ENCODE measurements around the gene MME. TPM values are rescaled to one million over a fixed set of nuclear protein-coding genes. Genes with fewer than 3 reads are reported as not detected.

Gene MME
- total RNA-seq, 1 experiment from 2014 or later: 23.9 TPM

GRCh38 chr3:155083313-155083905 is 3.3 kb downstream of the MME start:
- H3K36me3 Mint-ChIP-seq: 0 out of 2 replicates have a peak, but pooled peaks cover 6% of the 10 kb centered on the region
- no peak for TF ChIP-seq ATF1 (CRISPR knock-in tag; IDR thresholded peaks at IDR 0.05)
- no peak for ATAC-seq
- peaks cover 15% of the 10 kb centered on the region for H3K27me3 Mint-ChIP-seq (ENCODE audit: low read depth)
- H3K4me1 Mint-ChIP-seq: peaks cover 27% of the 10 kb centered on the region
- no peaks in the 10 kb centered on the region for H3K9me3 Mint-ChIP-seq
- no peak for DNase-seq (ENCODE audit: low spot score)
- H3K27ac Mint-ChIP-seq: no peak overlapping the region
- ChIA-PET CTCF (no interaction called here), POLR2A (no interaction called here)
- no peak overlapping the region for H3K4me3 Mint-ChIP-seq

GRCh38 chr3:155084567-155084966 is 4.4 kb downstream of the MME start:
- Mint-ChIP-seq H3K9me3 (no peaks in the 10 kb centered on the region), H3K27ac (no peak overlapping the region), H3K27me3 (ENCODE audit: low read depth) (0 out of 2 replicates have a peak, but pooled peaks cover 7% of the 10 kb centered on the region), H3K4me1 (peaks cover 20% of the 10 kb centered on the region), H3K36me3 (0 out of 2 replicates have a peak, but pooled peaks cover 6% of the 10 kb centered on the region), H3K4me3 (no peak overlapping the region)
- TF ChIP-seq MAX (CRISPR knock-in tag; IDR thresholded peaks at IDR 0.05): no peak
- ChIA-PET POLR2A (no interaction called here), CTCF (no interaction called here)
- ATAC-seq: no peak
- DNase-seq (ENCODE audit: low spot score): no peak

- 0 out of 2 replicates have a peak, but pooled peaks cover 4% of the 10 kb centered on the region for H3K27me3 Mint-ChIP-seq (ENCODE audit: low read depth)
These were observed 5.9 kb downstream of the MME start for GRCh38 chr3:155086051-155086450.

GRCh38 chr3:155088706-155089345 is 8.7 kb downstream of the MME start:
- no peaks in the 10 kb centered on the region for H3K4me1 Mint-ChIP-seq
- no peak for ATAC-seq
- POLR2A ChIA-PET: no interaction called here
- no peak overlapping the region for H3K27ac Mint-ChIP-seq
- 0 out of 2 replicates have a peak, but pooled peaks cover 6% of the 10 kb centered on the region for H3K36me3 Mint-ChIP-seq
- CTCF ChIA-PET: no interaction called here
- H3K9me3 Mint-ChIP-seq: no peaks in the 10 kb centered on the region
- TF ChIP-seq E2F5 (CRISPR knock-in tag; IDR thresholded peaks at IDR 0.05): no peak
- no peaks in the 10 kb centered on the region for H3K27me3 Mint-ChIP-seq (ENCODE audit: low read depth)
- no peak for DNase-seq (ENCODE audit: low spot score)
- no peak overlapping the region for H3K4me3 Mint-ChIP-seq

More at GRCh38 chr3:155086051-155086450, 5.9 kb downstream of the MME start:
- Mint-ChIP-seq H3K4me3 (no peak overlapping the region), H3K36me3 (0 out of 2 replicates have a peak, but pooled peaks cover 6% of the 10 kb centered on the region), H3K9me3 (no peaks in the 10 kb centered on the region), H3K27ac (peak overlapping the region; percentile 2; the same call in 1 of the 2 replicates), H3K4me1 (peaks cover 15% of the 10 kb centered on the region)
- CTCF ChIA-PET: no interaction called here
- no peak for DNase-seq (ENCODE audit: low spot score)
- ATAC-seq: no peak
- TF ChIP-seq RORB (CRISPR knock-in tag; IDR thresholded peaks at IDR 0.05) (no peak), ZNF138 (CRISPR knock-in tag; conservative IDR thresholded peaks at IDR 0.05) (no peak), NFE2L1 (CRISPR knock-in tag; IDR thresholded peaks at IDR 0.05) (no peak), CBFB (CRISPR knock-in tag; IDR thresholded peaks at IDR 0.05; ENCODE audit: low read depth) (no peak), MXD4 (CRISPR knock-in tag; IDR thresholded peaks at IDR 0.05; ENCODE audit: borderline replicate concordance) (no peak), MYBL2 (CRISPR knock-in tag; IDR thresholded peaks at IDR 0.05) (no peak), TP53 (CRISPR knock-in tag; IDR thresholded peaks at IDR 0.05) (no peak), ATF6 (CRISPR knock-in tag; IDR thresholded peaks at IDR 0.05) (no peak), GTF2I (CRISPR knock-in tag; conservative IDR thresholded peaks at IDR 0.05) (no peak), ZNF423 (CRISPR knock-in tag; IDR thresholded peaks at IDR 0.05) (no peak), SP1 (CRISPR knock-in tag; conservative IDR thresholded peaks at IDR 0.05) (no peak), NR3C1 (CRISPR knock-in tag; conservative IDR thresholded peaks at IDR 0.05; ENCODE audit: low read depth) (no peak), NFYB (CRISPR knock-in tag; conservative IDR thresholded peaks at IDR 0.05; ENCODE audit: low read depth) (no peak), PRRX2 (CRISPR knock-in tag; IDR thresholded peaks at IDR 0.05) (no peak), HMGA2 (CRISPR knock-in tag; IDR thresholded peaks at IDR 0.05) (no peak)
- POLR2A ChIA-PET: no interaction called here

Measured in WTC11 (cell line).